IgD-negative memory B cell (primary cell): ENCODE data around the gene WSB2. TPM values are rescaled to one million over a fixed set of nuclear protein-coding genes. Genes with fewer than 3 reads are reported as not detected.

Source experiments
- H3K27ac Mint-ChIP-seq, 3 donors: one replicate each; pipeline ENCODE4 v1.8.0; 2020 to 2022; ENCODE audit warnings: mild to moderate bottlenecking in 3 of 3, mixed read lengths in 3 of 3, moderate library complexity in 1 of 3
- H3K27me3 Mint-ChIP-seq: one replicate; pipeline ENCODE4 v1.8.0; 2021; ENCODE audit warnings: mixed read lengths
- H3K36me3 Mint-ChIP-seq: one replicate; pipeline ENCODE4 v1.8.0; 2020; ENCODE audit warnings: mild to moderate bottlenecking, mixed read lengths
- H3K4me1 Mint-ChIP-seq, 3 donors: one replicate each; pipeline ENCODE4 v1.8.0; 2020 to 2022; ENCODE audit warnings: mixed read lengths in 3 of 3, mild to moderate bottlenecking in 1 of 3
- H3K4me3 Mint-ChIP-seq, 4 donors: one replicate each; pipeline ENCODE4 v1.8.0; 2020 to 2022; ENCODE audit warnings: mild to moderate bottlenecking in 4 of 4, mixed read lengths in 4 of 4, moderate library complexity in 3 of 4
- H3K9me3 Mint-ChIP-seq, 3 donors: one replicate each; pipeline ENCODE4 v1.8.0; 2020 to 2021; ENCODE audit warnings: mixed read lengths in 3 of 3, mild to moderate bottlenecking in 1 of 3
- polyA plus RNA-seq: library from polyadenylated mRNA; unstranded; fragments of 300-500 nt; fragmentation: Illumina TruSeq; gene quantifications from one replicate; pipeline ENCODE4 v1.2.3, GENCODE V29; 2021

WSB2 gene
- 4.5 TPM for polyA plus RNA-seq

DNA sequence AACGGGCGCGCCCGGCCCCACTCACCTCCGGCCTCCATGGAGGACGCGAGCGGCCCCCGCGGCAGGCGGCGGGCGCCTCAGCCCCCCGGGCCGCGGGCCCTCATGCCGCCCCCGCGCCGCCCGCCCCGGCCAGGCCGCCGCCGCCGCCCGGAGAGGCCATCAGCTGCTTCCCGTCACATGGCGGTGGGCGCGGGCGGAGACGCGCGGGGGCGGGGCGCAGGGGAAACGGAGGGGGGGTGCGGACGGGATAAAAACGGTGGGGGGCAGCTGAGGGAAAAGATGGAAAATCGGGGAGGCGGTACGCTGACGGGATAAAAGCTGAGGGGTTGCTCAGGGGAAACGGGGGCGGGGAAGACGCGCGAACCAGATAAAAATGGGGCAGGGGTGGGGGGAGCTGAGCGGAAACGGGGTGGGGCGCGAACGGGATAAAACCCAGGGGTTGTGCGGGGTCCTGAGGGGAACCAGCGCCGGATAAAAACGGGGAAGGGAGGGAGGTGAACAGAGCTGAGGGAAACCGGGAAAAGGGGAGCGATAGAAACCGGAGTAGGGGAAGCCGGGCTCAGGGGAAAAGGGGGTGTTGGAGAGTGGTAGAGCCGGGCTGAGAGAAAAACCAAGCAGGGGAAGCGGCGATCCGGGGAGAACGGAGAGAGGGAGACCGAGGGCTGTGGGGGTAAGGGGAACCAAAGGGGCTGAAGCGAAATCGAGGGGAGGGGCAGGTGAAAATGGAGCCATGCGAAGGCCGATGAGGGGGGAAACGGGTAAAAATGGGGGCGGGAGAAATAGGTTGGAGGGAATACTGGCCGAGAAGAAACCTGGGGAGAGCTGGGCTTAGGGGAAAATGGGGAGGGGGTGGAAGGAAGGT is at the start of gene WSB2:
TSS of gene WSB2 (minus strand) at position 169 of the 862 bp plus-strand sequence. CDS start at position 38, 131 bp downstream.
- H3K4me3 Mint-ChIP-seq = peak within 1 kb of the TSS; percentile 82 to 99 (median 94)
- peaks cover 4% of the 10 kb centered on the region for H3K27me3 Mint-ChIP-seq
- peak within 1 kb of the TSS; percentile 44 to 98 (median 92) for H3K27ac Mint-ChIP-seq
- H3K9me3 Mint-ChIP-seq = no peaks in the 10 kb centered on the region
- no peaks in the 10 kb centered on the region for H3K36me3 Mint-ChIP-seq
- peaks cover 23 to 36% (median 34%) of the 10 kb centered on the region in 3 donors for H3K4me1 Mint-ChIP-seq

DNA sequence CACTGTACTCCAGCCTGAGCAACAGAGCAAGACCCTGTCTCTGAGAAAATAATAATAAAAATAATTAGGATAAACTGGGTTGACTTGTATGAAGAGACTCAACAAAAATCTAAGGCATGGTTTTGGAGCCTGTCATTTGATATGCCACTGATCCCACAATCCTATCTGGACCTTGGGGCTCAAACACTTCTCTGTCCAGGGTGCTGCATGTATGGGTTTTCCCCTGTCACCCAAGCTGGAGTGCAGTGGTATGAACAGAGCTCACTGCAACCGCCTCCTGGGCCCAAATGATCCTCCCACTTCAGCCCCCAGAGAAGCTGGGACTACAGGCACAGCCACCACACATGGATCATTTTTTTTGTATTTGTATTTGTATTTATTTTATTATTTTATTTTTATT is 48.1 kb upstream of the WSB2 start:
- Mint-ChIP-seq H3K27ac (no peak overlapping the region), H3K27me3 (peaks cover 10% of the 10 kb centered on the region), H3K4me3 (no peak overlapping the region), H3K4me1 (peaks cover 0 to 4% (median 4%) of the 10 kb centered on the region in 3 donors), H3K36me3 (no peaks in the 10 kb centered on the region), H3K9me3 (no peaks in the 10 kb centered on the region)

DNA sequence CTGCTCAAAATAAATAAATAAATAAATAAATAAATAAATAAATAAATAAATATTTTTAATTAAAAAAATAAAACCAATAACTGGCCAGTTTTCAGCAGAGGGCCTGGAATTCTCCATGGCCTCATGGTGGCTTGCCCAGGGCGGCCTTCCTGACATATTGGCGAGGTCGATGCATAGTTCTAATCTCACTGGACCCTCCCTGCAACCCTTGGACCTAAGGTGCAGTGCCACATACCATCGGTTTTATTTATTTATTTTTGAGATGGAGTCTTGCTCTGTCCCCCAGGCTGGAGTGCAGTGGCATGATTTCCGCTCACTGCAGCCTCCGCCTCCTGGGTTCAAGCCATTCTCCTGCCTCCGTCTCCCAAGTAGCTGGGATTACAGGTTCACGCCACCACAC is 46.7 kb upstream of the WSB2 start:
- Mint-ChIP-seq H3K27ac (no peak overlapping the region), H3K27me3 (peaks cover 14% of the 10 kb centered on the region), H3K36me3 (no peaks in the 10 kb centered on the region), H3K4me1 (peaks cover 5 to 7% (median 6%) of the 10 kb centered on the region in 3 donors), H3K9me3 (no peaks in the 10 kb centered on the region), H3K4me3 (no peak overlapping the region)

DNA sequence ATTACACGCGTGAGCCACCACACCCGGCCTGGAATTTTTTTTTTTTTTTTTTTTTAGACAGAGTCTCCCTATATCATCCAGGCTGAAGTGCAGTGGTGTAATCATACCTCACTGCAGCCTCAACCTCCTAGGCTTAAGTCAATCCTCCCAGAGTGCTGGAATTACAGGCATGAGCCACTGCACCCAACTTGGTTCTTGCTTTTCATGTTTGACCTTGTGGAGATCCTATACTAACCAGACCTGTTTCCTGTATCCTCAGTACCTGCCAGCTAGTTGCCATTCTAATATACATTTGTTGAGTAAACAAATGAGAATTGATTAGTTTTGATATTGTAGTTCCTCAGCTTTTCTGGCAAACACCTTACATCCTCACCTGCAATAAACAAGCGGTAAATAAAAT is 46.0 kb upstream of the WSB2 start:
- no peak overlapping the region for H3K27ac Mint-ChIP-seq
- H3K27me3 Mint-ChIP-seq = peaks cover 18% of the 10 kb centered on the region
- no peaks in the 10 kb centered on the region for H3K36me3 Mint-ChIP-seq
- no peak overlapping the region for H3K4me3 Mint-ChIP-seq
- peaks cover 0 to 2% (median 0%) of the 10 kb centered on the region in 3 donors for H3K9me3 Mint-ChIP-seq
- H3K4me1 Mint-ChIP-seq = peaks cover 5 to 7% (median 6%) of the 10 kb centered on the region in 3 donors

DNA sequence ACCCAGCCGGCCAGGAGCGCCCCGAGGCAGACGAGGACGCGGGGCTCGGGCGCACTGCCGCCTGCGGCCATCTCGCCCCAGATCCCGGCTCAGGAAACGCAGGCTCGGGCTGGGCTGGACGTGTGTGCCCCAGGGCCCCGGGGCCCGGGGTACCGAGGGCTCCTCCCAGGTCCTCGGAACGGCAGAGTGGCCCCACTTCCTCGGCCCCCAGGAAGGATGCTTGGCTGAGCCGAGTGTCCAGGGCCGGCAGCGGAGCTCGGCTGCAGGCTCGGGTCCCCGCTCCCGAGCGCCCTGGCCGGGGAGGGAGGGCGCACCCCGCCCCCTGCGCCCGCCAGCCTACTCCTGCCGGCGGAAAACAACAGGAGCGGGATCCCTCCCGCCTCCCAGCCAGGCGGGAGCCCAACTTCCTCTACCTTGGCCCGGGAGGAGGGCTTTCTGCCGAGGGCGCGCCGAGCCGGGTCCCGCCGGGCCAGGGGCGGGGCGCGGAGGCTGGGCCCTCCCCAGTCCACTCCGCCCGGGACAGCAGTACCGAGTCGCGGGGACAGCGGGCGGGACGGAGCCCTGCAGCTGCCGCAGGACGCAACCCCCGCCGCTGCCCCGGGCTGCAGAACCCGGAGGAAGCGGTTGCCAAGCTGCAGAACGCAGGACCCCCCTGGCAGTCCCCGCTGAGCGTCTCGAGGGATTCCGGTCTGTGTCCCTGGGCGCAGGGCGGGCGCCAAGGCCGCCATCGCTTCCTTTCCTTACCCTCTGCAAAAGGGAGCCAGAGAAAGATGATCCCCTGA is 42.8 kb upstream of the WSB2 start, which contains the start of gene VSIG10:
TSS of gene VSIG10 (minus strand) at position 411 of the 782 bp plus-strand sequence. CDS start at position 71, 340 bp downstream.
- H3K4me1 Mint-ChIP-seq = peaks cover 5 to 7% (median 6%) of the 10 kb centered on the region in 3 donors
- H3K27ac Mint-ChIP-seq = peak within 1 kb of the TSS in 1 of 3 donors; percentile 59
- H3K9me3 Mint-ChIP-seq = peaks cover 0 to 2% (median 0%) of the 10 kb centered on the region in 3 donors
- H3K36me3 Mint-ChIP-seq = no peaks in the 10 kb centered on the region
- H3K27me3 Mint-ChIP-seq = peaks cover 21% of the 10 kb centered on the region
- peak within 1 kb of the TSS; percentile 85 to 93 (median 89) for H3K4me3 Mint-ChIP-seq

DNA sequence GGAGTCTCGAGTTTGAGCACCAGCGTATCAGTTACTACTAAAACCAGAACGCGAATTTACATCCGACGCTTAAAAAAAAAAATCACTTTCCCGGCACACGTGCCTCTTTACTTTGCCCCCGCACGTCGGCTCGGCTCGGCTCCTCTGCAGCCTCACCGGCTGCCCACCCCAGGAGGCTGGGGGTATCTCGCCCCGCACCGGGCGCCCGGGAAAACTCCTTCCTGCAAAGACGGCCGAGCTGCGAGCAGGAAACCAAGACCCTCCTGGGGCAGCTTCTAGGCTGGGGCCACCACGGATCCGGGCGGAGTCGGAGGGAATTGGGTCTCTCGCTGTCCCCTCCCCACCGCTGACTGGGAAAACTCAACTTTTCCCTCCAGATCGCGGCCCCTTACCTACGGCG is 42.2 kb upstream of the WSB2 start:
- Mint-ChIP-seq H3K36me3 (no peaks in the 10 kb centered on the region), H3K4me1 (peaks cover 5 to 7% (median 6%) of the 10 kb centered on the region in 3 donors), H3K9me3 (peaks cover 0 to 2% (median 0%) of the 10 kb centered on the region in 3 donors), H3K4me3 (peak overlapping the region; percentile 85 to 93 (median 89)), H3K27me3 (peaks cover 25% of the 10 kb centered on the region), H3K27ac (peak overlapping the region in 1 of 3 donors; percentile 59)

DNA sequence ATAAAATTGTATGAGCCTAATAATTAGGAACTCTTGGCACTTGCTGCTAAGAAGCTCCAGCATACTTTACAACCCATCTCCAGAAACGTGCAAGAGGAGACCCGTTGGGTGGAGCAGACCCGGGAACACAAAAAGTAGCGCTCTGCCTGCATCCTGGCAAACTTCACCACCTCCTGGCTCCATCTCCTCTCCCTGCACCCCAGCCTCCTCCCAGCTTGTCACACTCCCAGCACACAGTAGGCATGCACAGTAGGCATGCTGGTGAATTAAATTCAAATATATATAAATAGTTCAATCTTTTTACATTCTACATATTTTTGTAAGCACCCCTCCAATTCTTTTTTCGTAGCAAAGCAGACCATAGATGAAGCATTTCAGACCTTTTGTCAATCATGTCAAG is 41.6 kb upstream of the WSB2 start:
- peaks cover 25% of the 10 kb centered on the region for H3K27me3 Mint-ChIP-seq
- H3K4me1 Mint-ChIP-seq = peaks cover 5 to 7% (median 6%) of the 10 kb centered on the region in 3 donors
- peaks cover 0 to 2% (median 0%) of the 10 kb centered on the region in 3 donors for H3K9me3 Mint-ChIP-seq
- H3K27ac Mint-ChIP-seq = peak overlapping the region in 1 of 3 donors; percentile 31
- H3K4me3 Mint-ChIP-seq = peak overlapping the region; percentile 85 to 93 (median 89)
- H3K36me3 Mint-ChIP-seq = no peaks in the 10 kb centered on the region

DNA sequence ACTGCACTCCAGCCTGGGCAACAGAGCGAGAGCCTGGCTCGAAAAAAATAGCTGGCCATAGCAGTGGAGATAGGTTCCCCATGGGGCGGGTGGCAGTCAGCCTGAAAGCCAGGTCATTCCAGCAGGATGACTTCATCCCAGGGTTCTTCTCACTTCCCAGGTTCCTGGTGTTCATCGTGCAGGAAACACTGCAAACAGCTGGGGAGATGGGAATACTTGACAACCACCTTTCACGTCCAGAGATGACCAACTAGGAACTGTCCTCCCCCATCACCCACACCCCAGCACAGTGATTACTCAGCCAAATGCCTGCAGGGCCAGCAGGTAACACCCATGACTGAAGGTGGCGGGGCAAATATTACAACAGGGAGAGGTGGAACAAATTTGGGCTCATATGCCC is 41.1 kb upstream of the WSB2 start:
- H3K4me3 Mint-ChIP-seq = peak overlapping the region in 1 of 4 donors; percentile 91
- H3K27ac Mint-ChIP-seq = peak overlapping the region in 1 of 3 donors; percentile 31
- H3K4me1 Mint-ChIP-seq = peaks cover 5 to 7% (median 6%) of the 10 kb centered on the region in 3 donors
- peaks cover 0 to 2% (median 0%) of the 10 kb centered on the region in 3 donors for H3K9me3 Mint-ChIP-seq
- H3K27me3 Mint-ChIP-seq = peaks cover 26% of the 10 kb centered on the region
- H3K36me3 Mint-ChIP-seq = no peaks in the 10 kb centered on the region

DNA sequence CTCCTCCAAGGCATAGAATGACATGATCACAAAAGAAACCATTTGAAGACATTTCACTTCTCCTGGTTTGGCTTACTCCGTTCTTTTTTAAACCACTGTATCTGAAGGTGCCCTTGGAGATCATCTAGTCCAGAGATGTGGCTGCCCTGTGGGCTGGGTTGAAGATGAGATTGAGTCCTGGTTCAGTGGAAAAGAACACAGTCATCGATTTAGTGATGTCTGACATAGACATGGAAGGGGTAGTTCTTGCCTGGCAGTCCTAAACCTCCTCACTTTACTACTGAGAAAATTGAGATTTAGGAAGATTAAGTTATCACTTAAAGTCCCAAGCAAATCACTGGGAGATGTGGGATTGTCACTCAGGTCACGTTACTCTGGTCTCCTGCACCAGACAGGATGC is 40.1 kb upstream of the WSB2 start:
- Mint-ChIP-seq H3K4me3 (no peak overlapping the region), H3K27ac (no peak overlapping the region), H3K27me3 (peaks cover 28% of the 10 kb centered on the region), H3K4me1 (peaks cover 5 to 7% (median 6%) of the 10 kb centered on the region in 3 donors), H3K9me3 (peaks cover 0 to 2% (median 0%) of the 10 kb centered on the region in 3 donors), H3K36me3 (no peaks in the 10 kb centered on the region)

DNA sequence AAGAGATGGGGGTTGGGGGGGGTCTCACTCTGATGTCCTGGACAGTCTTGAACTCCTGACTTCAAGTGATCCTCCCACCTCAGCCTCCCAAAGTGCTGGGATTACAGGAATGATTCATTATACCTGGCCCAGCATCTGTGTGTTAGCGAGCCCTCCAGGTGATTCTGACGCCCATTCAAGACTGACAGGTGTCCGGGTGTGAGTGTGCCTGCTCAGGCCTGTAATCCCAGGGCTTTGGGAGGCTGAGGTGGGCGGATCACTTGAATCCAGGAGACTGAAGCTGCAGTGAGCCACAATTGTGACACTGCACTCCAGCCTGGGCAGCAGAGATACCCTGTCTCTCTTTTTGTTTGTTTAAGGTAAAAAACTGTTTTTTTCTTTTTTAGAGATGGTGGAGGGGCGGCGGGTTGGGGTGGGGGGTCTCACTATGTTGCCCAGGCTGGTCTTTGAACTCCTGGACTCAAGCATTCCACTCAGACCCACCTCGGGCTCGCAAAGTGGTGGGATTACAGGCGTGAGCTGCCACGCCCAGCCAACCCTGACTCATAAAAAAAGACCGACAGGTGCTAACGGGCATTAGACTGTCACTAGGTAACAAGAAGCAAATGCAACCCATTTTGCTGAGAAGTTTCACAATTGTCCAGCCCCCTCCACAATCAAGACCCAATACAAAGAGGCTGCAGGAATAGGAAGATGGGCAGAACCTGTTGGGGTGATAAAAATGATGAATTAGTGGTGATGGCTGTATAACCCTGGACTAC is 38.1 kb upstream of the WSB2 start:
- no peak overlapping the region for H3K27ac Mint-ChIP-seq
- H3K4me3 Mint-ChIP-seq = peak overlapping the region in 1 of 4 donors; percentile 40
- no peaks in the 10 kb centered on the region for H3K36me3 Mint-ChIP-seq
- peaks cover 2 to 5% (median 3%) of the 10 kb centered on the region in 3 donors for H3K4me1 Mint-ChIP-seq
- peaks cover 0 to 2% (median 0%) of the 10 kb centered on the region in 3 donors for H3K9me3 Mint-ChIP-seq
- H3K27me3 Mint-ChIP-seq = peaks cover 20% of the 10 kb centered on the region

DNA sequence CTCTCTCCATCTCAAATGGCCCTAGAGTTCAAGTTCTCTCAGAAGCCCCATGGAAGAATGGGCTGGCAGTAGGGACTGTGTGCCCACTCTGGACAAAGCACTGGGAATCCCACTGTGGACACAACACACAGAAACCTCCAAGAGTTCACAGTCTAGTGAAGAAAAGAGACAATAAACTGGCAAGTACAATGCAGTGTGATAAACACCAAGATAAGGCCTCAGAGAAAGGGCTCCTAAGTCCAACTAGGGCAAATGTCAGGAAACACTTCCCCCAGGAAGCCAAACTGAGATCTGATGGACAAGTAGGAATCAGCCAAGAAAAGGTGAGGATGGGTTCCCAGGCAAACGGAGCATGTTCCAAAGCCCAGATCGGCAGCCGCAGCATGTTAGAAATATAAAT is 37.4 kb upstream of the WSB2 start:
- peak overlapping the region in 1 of 3 donors; percentile 14 for H3K27ac Mint-ChIP-seq
- H3K4me3 Mint-ChIP-seq = no peak overlapping the region
- peaks cover 2 to 5% (median 3%) of the 10 kb centered on the region in 3 donors for H3K4me1 Mint-ChIP-seq

DNA sequence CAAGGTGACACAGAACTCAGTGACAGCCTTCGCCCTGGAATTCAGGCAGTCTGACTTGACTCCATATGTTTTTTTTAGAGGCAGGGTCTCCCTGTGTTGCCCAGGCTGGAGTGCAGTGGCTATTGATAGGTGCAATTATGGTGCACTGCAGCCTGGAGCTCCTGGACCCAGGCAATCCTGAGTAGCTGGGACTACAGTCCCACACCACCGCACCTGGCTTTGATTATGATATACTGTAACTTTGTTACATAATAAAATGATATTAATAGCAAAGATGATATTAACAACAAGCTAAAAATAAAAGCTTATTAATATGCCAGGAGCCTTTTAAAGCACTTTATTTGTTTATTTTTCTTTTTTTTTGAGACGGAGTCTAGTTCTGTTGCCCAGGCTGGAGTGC is 33.1 kb upstream of the WSB2 start:
- H3K27me3 Mint-ChIP-seq = peaks cover 7% of the 10 kb centered on the region
- H3K27ac Mint-ChIP-seq = no peak overlapping the region
- H3K36me3 Mint-ChIP-seq = no peaks in the 10 kb centered on the region
- peaks cover 0 to 1% (median 0%) of the 10 kb centered on the region in 3 donors for H3K4me1 Mint-ChIP-seq
- no peaks in the 10 kb centered on the region for H3K9me3 Mint-ChIP-seq
- H3K4me3 Mint-ChIP-seq = no peak overlapping the region

More for the DNA sequence above, 37.4 kb upstream of the WSB2 start:
- Mint-ChIP-seq H3K9me3 (peaks cover 0 to 2% (median 0%) of the 10 kb centered on the region in 3 donors), H3K36me3 (no peaks in the 10 kb centered on the region), H3K27me3 (peaks cover 19% of the 10 kb centered on the region)

DNA sequence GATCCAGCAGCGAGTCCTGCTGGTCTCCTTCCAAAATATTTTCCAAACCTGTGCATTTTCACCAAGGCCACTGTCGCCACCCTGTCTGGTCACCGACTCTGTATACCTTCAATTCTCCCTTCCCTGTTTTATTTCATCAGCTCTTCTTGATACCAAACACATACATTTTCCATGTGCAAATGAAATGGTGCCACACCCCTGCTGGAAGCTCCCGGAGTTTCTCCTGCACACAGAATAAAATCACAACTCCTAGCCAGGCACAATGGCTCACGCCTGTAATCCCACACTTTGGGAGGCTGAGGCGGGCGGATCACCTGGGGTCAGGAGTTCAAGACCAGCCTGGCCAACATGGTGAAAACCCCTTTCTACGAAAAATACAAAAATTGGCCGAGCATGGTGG is 28.8 kb upstream of the WSB2 start:
- Mint-ChIP-seq H3K36me3 (no peaks in the 10 kb centered on the region), H3K4me1 (peaks cover 0 to 1% (median 0%) of the 10 kb centered on the region in 3 donors), H3K27ac (no peak overlapping the region), H3K4me3 (peak overlapping the region in 1 of 4 donors; percentile 19), H3K27me3 (no peaks in the 10 kb centered on the region), H3K9me3 (no peaks in the 10 kb centered on the region)

DNA sequence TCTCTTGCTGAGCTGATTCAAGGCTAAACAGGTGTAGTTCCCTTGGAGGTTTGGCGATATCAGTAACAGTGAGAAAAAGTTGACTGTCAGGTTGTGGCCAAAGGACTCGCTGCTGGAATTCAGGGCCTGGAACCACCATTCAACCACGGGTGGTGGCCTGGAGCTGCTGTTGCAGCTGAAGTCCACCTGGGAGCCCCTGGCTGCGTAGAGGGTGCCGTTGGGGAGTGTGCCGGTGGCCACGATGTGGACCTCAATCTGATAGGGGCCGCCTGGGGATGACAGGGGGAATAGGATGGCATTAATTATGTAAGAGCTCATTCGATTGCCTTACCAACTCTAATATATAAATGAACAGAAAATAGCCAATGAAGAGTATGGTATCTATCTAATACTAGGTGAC is 21.2 kb upstream of the WSB2 start:
- Mint-ChIP-seq H3K9me3 (peaks cover 0 to 6% (median 0%) of the 10 kb centered on the region in 3 donors), H3K27ac (no peak overlapping the region), H3K4me3 (no peak overlapping the region), H3K36me3 (peaks cover 1% of the 10 kb centered on the region), H3K27me3 (peaks cover 4% of the 10 kb centered on the region), H3K4me1 (no peaks in the 10 kb centered on the region)
